Lower lobe of right lung (tissue), 2 donors: ENCODE data around the gene SRRD. TPM values are rescaled to one million over a fixed set of nuclear protein-coding genes. Genes with fewer than 3 reads are reported as not detected.

ENCODE experiments used
- ATAC-seq, 2 donors: fragments of 200-7000 bp; cut with Tn5 transposase; one replicate each; pipeline ENCODE4 v1.9.1; 2020 to 2022; ENCODE audit warnings: mild to moderate bottlenecking in 2 of 2, moderate library complexity in 2 of 2
- DNase-seq: peaks from one replicate; pipeline ENCODE4 v3.0.0-alpha.2; 2020
- H3K27ac ChIP-seq: fragments of 200-600 bp; one replicate; pipeline ENCODE4 v1.8.0; 2022
- H3K27me3 ChIP-seq: fragments of 200-600 bp; one replicate; pipeline ENCODE4 v1.8.0; 2022; ENCODE audit warnings: low read depth
- H3K36me3 ChIP-seq: fragments of 200-600 bp; one replicate; pipeline ENCODE4 v1.8.0; 2022; ENCODE audit warnings: mild to moderate bottlenecking
- H3K4me1 ChIP-seq: fragments of 200-600 bp; one replicate; pipeline ENCODE4 v1.8.0; 2022
- H3K4me3 ChIP-seq: fragments of 200-600 bp; one replicate; pipeline ENCODE4 v1.8.0; 2022; ENCODE audit warnings: mild to moderate bottlenecking
- H3K9me3 ChIP-seq: fragments of 200-600 bp; one replicate; pipeline ENCODE4 v1.8.0; 2022
- intact Hi-C: fragments of 100-400 bp; cut with DNase I; formaldehyde crosslinking; loops from one replicate; pipeline ENCODE4 v1.11.0; 2022
- total RNA-seq: library from RNA; stranded (reverse); fragmentation: NEBNext Ultra II Directional; extraction: Animal tissue kit (Norgen Biotek cat#: 25700); gene quantifications from one replicate; pipeline ENCODE4 v1.2.1, GENCODE V29; 2021
- TF ChIP-seq, protein P1 (sequence below): fragments of 200-600 bp; IDR thresholded peaks from one replicate; pipeline ENCODE4 v1.8.0; 2022; ENCODE audit warnings: antibody characterized with exemption, mild to moderate bottlenecking
- donor health status: DM: no; HTN: yes; CAD: no; lungs with severe emphysema.

The SRRD gene
- total RNA-seq, 1 donor from 2014 or later = 18.1 TPM

DNA sequence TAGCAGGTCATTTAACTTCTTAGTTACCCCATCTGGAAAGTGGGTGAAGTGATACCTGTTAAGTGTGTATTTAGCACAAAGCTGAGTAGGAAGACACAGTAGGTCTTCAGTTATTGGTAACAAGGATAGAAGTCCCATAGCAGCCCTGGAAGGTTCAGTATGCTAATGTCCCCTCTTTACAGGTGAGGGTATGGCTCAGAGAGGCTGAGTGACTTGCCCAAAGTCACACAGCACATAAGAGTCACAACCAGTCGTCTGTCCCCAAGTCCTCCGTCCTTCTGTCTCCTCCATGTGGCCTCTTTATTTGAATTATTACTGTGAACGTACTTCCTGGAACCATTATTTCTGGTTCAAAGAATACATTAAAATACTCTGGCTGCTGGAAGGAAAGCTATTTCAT lies 44.1 kb upstream of the SRRD start:
- intact Hi-C loops = no loop called here
- ATAC-seq (no peak), DNase-seq (no peak)
- TF ChIP-seq, protein P1, sequence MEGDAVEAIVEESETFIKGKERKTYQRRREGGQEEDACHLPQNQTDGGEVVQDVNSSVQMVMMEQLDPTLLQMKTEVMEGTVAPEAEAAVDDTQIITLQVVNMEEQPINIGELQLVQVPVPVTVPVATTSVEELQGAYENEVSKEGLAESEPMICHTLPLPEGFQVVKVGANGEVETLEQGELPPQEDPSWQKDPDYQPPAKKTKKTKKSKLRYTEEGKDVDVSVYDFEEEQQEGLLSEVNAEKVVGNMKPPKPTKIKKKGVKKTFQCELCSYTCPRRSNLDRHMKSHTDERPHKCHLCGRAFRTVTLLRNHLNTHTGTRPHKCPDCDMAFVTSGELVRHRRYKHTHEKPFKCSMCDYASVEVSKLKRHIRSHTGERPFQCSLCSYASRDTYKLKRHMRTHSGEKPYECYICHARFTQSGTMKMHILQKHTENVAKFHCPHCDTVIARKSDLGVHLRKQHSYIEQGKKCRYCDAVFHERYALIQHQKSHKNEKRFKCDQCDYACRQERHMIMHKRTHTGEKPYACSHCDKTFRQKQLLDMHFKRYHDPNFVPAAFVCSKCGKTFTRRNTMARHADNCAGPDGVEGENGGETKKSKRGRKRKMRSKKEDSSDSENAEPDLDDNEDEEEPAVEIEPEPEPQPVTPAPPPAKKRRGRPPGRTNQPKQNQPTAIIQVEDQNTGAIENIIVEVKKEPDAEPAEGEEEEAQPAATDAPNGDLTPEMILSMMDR = no peak
- Histone ChIP-seq H3K9me3 (no peaks in the 10 kb centered on the region), H3K4me1 (no peaks in the 10 kb centered on the region), H3K27me3 (no peaks in the 10 kb centered on the region), H3K36me3 (no peaks in the 10 kb centered on the region), H3K27ac (no peak overlapping the region), H3K4me3 (no peak overlapping the region)

GRCh38 chr22:26442086-26442756 lies 41.5 kb upstream of the SRRD start:
- ATAC-seq (no peak), DNase-seq (no peak)
- TF ChIP-seq, protein P1 = no peak
- H3K27ac ChIP-seq = no peak overlapping the region
- no peak overlapping the region for H3K4me3 ChIP-seq
- no peaks in the 10 kb centered on the region for H3K4me1 ChIP-seq
- H3K9me3 ChIP-seq = no peaks in the 10 kb centered on the region
- intact Hi-C loops = no loop called here
- no peaks in the 10 kb centered on the region for H3K36me3 ChIP-seq
- no peaks in the 10 kb centered on the region for H3K27me3 ChIP-seq

DNA sequence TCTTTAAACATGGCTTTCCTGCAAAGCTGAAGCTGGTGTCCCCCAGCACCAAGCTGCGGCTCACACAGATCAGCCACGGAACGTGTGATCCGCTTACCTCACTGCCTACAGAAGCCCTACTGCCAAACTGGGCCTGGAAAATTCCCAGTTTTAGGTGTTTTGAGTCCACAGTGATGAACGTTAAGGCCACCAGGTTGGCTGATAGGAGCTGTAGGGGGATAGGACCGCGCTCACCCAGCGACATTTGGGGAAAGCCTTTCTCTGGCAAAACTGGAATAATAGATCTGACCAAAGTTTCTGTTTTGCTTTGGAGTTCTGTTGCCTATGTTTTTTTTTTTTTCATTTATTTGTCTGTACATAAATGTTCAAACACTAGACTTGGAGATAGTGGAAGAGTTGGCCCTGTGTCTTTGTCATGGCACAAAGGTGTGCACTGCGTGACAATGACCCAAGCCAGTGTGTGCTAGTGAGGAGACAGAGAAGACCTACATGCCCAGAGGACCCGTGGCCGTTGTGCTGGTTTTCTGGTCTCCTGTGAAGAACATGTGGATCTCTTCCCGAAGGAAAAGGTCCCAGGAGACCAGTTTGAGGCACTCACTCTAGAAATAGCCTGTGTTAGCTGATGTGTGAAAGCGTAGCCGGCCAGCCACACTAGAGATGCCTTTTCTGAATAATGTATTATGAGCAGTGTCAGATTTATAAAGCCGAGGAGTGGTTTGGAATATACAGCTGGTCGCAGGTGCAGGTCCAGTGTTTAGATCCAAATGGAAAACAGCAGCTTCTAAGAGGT lies 39.6 kb upstream of the SRRD start:
- no peak for ATAC-seq
- intact Hi-C loops = no loop called here
- H3K27ac ChIP-seq = no peak overlapping the region
- no peaks in the 10 kb centered on the region for H3K9me3 ChIP-seq
- H3K36me3 ChIP-seq = no peaks in the 10 kb centered on the region
- TF ChIP-seq, protein P1 = no peak
- H3K27me3 ChIP-seq = no peaks in the 10 kb centered on the region
- H3K4me1 ChIP-seq = no peaks in the 10 kb centered on the region
- no peak for DNase-seq
- no peak overlapping the region for H3K4me3 ChIP-seq

DNA sequence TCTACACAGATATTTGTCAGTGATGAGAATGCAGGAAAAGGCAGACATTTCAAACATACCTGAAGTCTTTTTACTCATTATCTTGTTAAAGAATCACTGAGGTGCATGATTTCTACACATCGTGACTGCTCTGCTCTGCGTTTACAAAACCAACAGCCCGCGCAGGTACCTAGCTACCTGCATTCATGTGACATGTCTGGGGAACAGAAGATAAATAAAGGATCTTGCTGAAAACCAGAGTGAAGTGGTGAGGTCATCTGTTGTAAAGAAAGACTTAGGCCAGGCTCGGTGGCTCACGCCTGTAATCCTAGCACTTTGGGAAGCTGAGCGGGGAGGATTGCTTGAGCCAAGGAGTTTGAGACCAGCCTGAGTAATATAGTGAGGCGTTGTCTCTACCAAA lies 38.9 kb upstream of the SRRD start:
- H3K9me3 ChIP-seq = no peaks in the 10 kb centered on the region
- TF ChIP-seq, protein P1 = no peak
- no peaks in the 10 kb centered on the region for H3K4me1 ChIP-seq
- ATAC-seq = no peak
- no peak for DNase-seq
- H3K36me3 ChIP-seq = no peaks in the 10 kb centered on the region
- H3K4me3 ChIP-seq = no peak overlapping the region
- intact Hi-C loops = no loop called here
- H3K27me3 ChIP-seq = no peaks in the 10 kb centered on the region
- H3K27ac ChIP-seq = no peak overlapping the region

- Histone ChIP-seq H3K36me3 (peaks cover 7% of the 10 kb centered on the region), H3K27me3 (no peaks in the 10 kb centered on the region), H3K27ac (no peak overlapping the region), H3K4me1 (no peaks in the 10 kb centered on the region), H3K9me3 (no peaks in the 10 kb centered on the region), H3K4me3 (no peak overlapping the region)
- intact Hi-C loops = no loop called here
- no peak for DNase-seq
- ATAC-seq = no peak
- TF ChIP-seq, protein P1 = no peak
Measured at GRCh38 chr22:26445577-26446275, 38.0 kb upstream of the SRRD start.
